Measurements from ENCODE around the gene OPRM1. TPM values are rescaled to one million over a fixed set of nuclear protein-coding genes. Genes with fewer than 3 reads are reported as not detected.

OPRM1 gene
- total RNA-seq, 1 experiment from 2014 or later = not detected

DNA sequence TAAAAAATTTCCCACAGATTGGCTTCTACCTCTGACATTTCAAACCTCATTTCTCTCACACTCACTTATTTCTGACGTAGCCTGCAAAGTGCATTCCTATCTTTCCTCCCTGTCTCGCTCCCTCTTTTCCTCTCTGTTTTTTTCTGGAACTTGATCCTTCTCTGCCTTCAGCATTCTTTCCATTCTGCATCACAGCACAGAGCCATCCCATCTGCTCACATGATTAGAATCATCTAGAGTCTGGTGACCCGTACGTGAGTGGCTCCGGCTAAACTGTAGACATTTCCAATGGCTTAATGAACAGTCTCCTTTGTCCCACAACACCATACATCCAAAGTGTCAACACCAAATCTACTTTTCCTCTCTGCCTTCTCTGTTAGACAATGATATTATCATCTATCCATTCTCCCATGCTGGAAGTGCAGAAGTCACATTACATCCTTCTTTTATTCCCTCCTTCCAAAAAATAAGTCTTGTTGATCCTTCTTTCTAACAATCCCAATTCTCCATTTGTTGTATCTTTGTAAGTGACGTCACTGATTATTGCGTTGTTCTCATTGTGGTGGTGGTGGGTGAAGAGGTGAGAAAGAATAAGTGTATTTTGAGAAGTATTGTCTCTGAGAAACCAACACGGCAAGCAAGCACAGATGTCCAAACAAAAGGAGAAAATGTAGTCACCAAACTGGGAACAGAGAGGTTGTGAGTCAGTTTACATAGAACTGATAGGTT, 41.6 kb downstream of the OPRM1 start:
- Mint-ChIP-seq H3K36me3 (ENCODE audit: insufficient read depth, unreplicated experiment) (no peaks in the 10 kb centered on the region), H3K9me3 (ENCODE audit: unreplicated experiment) (no peaks in the 10 kb centered on the region), H3K4me1 (ENCODE audit: low read depth, unreplicated experiment) (no peaks in the 10 kb centered on the region), H3K27ac (ENCODE audit: unreplicated experiment) (no peak overlapping the region), H3K27me3 (ENCODE audit: insufficient read depth, unreplicated experiment) (peaks cover 9% of the 10 kb centered on the region), H3K4me3 (ENCODE audit: unreplicated experiment) (no peak overlapping the region)
- ChIA-PET CTCF (no interaction called here), POLR2A (no interaction called here)
- BruUV-seq (replicated peaks) = no TSS peak
- H3K9me3 ChIP-seq = no peaks in the 10 kb centered on the region
- H3K4me3 ChIP-seq (ENCODE audit: low read depth, low read length) = no peak overlapping the region
- TF ChIP-seq, protein P1, sequence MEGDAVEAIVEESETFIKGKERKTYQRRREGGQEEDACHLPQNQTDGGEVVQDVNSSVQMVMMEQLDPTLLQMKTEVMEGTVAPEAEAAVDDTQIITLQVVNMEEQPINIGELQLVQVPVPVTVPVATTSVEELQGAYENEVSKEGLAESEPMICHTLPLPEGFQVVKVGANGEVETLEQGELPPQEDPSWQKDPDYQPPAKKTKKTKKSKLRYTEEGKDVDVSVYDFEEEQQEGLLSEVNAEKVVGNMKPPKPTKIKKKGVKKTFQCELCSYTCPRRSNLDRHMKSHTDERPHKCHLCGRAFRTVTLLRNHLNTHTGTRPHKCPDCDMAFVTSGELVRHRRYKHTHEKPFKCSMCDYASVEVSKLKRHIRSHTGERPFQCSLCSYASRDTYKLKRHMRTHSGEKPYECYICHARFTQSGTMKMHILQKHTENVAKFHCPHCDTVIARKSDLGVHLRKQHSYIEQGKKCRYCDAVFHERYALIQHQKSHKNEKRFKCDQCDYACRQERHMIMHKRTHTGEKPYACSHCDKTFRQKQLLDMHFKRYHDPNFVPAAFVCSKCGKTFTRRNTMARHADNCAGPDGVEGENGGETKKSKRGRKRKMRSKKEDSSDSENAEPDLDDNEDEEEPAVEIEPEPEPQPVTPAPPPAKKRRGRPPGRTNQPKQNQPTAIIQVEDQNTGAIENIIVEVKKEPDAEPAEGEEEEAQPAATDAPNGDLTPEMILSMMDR (IDR thresholded peaks at IDR 0.05; ENCODE audit: insufficient read depth in 1 of 2, low read depth in 1 of 2, low read length in 1 of 2, severe bottlenecking in 1 of 2, unreplicated experiment in 1 of 2) = no peak
- no peaks in the 10 kb centered on the region for H3K4me1 ChIP-seq
- no peaks in the 10 kb centered on the region for H3K27me3 ChIP-seq (replicated peaks; ENCODE audit: control insufficient read depth, insufficient read depth, low read length)
- no peaks in the 10 kb centered on the region for H3K36me3 ChIP-seq (ENCODE audit: control insufficient read depth, insufficient read depth, low read length)
- no peak for DNase-seq
- intact Hi-C loops (cut with micrococcal nuclease; ENCODE audit: unreplicated experiment) = no loop called here

DNA sequence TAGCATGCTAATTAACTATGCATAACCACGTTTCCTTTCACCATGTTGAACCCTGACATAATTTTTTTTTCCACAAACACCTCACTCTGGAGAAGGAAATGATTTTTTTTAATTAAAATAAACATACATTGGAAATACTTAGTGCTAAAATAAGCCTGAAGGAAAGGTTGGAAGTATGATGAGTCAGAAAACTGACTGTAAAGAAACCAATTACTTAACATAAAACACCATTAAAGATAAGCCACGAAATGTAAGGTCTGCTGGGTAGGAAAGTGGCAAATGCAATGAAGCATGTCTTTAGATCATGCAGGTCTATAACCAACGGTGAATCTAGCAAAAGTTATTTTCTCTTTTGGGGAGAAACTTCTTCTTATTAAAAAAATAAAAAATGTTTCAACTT, 47.5 kb downstream of the OPRM1 start:
- CTCF ChIA-PET = no interaction called here
- H3K27me3 Mint-ChIP-seq (ENCODE audit: insufficient read depth, unreplicated experiment) = peaks cover 10% of the 10 kb centered on the region
- H3K4me1 Mint-ChIP-seq (ENCODE audit: low read depth, unreplicated experiment) = no peaks in the 10 kb centered on the region
- TF ChIP-seq, protein P1 (IDR thresholded peaks at IDR 0.05; ENCODE audit: insufficient read depth in 1 of 2, low read depth in 1 of 2, low read length in 1 of 2, severe bottlenecking in 1 of 2, unreplicated experiment in 1 of 2) = no peak
- H3K4me3 Mint-ChIP-seq (ENCODE audit: unreplicated experiment) = no peak overlapping the region
- intact Hi-C loops (cut with micrococcal nuclease; ENCODE audit: unreplicated experiment) = no loop called here
- H3K9me3 Mint-ChIP-seq (ENCODE audit: unreplicated experiment) = no peaks in the 10 kb centered on the region
- Histone ChIP-seq H3K4me1 (no peaks in the 10 kb centered on the region), H3K4me3 (ENCODE audit: low read depth, low read length) (no peak overlapping the region), H3K9me3 (no peaks in the 10 kb centered on the region), H3K36me3 (ENCODE audit: control insufficient read depth, insufficient read depth, low read length) (no peaks in the 10 kb centered on the region), H3K27me3 (replicated peaks; ENCODE audit: control insufficient read depth, insufficient read depth, low read length) (no peaks in the 10 kb centered on the region)
- H3K36me3 Mint-ChIP-seq (ENCODE audit: insufficient read depth, unreplicated experiment) = no peaks in the 10 kb centered on the region
- H3K27ac Mint-ChIP-seq (ENCODE audit: unreplicated experiment) = no peak overlapping the region
- no peak for DNase-seq
- BruUV-seq (replicated peaks) = no TSS peak
- POLR2A ChIA-PET = no interaction called here

DNA sequence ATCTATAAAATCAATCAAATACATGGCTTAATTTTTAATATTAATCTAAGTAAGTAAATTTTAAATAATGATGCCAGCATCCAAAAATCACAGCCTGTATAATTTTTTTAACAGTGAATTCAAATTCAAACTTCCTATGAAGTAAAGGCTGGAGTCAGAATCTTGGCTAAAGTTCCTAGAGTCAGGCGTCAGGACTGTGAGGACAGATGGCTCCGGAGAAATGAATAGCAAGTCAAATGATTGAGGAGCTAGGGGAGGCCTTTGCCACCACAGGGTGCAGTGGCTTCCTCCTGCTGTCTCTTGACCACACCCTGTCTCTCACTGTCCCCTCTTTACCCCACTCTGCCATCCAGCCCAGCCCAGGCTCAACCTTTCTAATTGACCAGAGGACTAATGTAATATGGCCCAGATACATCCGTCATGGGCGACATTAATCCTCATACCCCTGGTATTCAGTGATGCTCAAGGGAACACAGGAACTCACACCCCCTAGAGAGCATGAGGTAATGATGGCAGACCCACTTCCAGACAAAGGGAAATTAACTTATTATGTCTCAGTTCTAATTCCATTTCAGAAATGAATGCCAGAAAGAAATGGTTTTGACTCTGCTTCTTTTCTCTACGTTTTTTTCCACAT, 53.4 kb downstream of the OPRM1 start:
- no peak overlapping the region for H3K27ac Mint-ChIP-seq (ENCODE audit: unreplicated experiment)
- peaks cover 14% of the 10 kb centered on the region for H3K27me3 Mint-ChIP-seq (ENCODE audit: insufficient read depth, unreplicated experiment)
- DNase-seq = no peak
- BruUV-seq (replicated peaks) = no TSS peak
- Histone ChIP-seq H3K36me3 (ENCODE audit: control insufficient read depth, insufficient read depth, low read length) (no peaks in the 10 kb centered on the region), H3K9me3 (no peaks in the 10 kb centered on the region), H3K4me1 (no peaks in the 10 kb centered on the region), H3K27me3 (replicated peaks; ENCODE audit: control insufficient read depth, insufficient read depth, low read length) (no peaks in the 10 kb centered on the region), H3K4me3 (ENCODE audit: low read depth, low read length) (no peak overlapping the region)
- POLR2A ChIA-PET = no interaction called here
- no peaks in the 10 kb centered on the region for H3K36me3 Mint-ChIP-seq (ENCODE audit: insufficient read depth, unreplicated experiment)
- H3K4me3 Mint-ChIP-seq (ENCODE audit: unreplicated experiment) = no peak overlapping the region
- intact Hi-C loops (cut with micrococcal nuclease; ENCODE audit: unreplicated experiment) = no loop called here
- TF ChIP-seq, protein P1 (IDR thresholded peaks at IDR 0.05; ENCODE audit: insufficient read depth in 1 of 2, low read depth in 1 of 2, low read length in 1 of 2, severe bottlenecking in 1 of 2, unreplicated experiment in 1 of 2) = no peak
- no peaks in the 10 kb centered on the region for H3K9me3 Mint-ChIP-seq (ENCODE audit: unreplicated experiment)
- H3K4me1 Mint-ChIP-seq (ENCODE audit: low read depth, unreplicated experiment) = no peaks in the 10 kb centered on the region
- CTCF ChIA-PET = no interaction called here

Data from Caco-2 (cell line).